GM19467 (cell line): Measurements from ENCODE around the gene TFPT.

Experiments
- ATAC-seq: cut with Tn5 transposase; IDR thresholded peaks from one replicate; pipeline ENCODE4 v1.9.1; 2021; ENCODE audit warnings: mild to moderate bottlenecking, moderate library complexity; ENCODE audit not compliant: unreplicated experiment

The TFPT gene, protein sequence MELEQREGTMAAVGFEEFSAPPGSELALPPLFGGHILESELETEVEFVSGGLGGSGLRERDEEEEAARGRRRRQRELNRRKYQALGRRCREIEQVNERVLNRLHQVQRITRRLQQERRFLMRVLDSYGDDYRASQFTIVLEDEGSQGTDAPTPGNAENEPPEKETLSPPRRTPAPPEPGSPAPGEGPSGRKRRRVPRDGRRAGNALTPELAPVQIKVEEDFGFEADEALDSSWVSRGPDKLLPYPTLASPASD

DNA sequence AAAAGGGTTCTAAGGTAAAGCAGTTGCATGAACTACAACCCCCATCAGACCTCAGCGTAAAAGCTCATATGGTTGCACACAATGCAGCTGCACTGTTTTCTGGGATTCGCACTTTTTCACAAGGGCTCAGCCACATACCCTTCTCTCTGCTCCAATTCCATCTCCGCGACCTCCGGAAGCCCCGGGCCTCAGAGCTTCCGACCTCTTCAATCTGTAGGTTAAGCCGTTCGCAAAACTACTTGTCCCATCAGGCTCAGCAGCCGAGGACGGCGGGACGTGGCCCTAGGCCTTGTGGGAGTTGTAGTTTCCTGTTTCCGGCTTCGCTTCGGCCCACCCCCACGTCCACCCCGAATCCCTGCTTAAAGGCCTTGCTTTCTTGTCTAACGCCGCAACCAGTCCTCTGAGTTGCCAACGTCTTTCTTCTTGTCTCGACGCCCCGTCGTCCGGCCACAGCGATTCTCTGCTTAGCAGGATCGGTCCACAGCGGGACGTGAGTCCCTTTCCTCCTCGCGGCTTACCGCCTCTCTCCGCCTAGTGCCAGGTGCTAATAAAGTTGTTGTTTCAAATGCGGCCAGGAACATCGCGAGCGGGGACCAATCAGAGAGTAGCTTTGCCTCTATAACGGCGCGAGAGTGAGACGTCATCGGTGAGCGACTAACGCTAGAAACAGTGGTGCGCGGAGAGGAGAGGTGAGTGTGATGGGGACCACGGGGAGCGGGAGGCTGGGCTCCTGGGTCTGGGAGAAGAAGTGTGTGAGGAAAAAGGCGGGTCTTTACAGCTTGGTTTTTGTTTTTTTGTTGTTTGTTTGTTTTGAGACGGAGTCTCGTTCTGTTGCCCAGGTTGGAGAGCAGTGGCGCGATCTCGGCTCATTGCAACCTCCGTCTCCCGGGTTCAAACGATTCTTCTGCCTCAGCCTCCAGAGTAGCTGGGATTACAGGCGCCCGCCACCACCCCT, at the start of gene TFPT, which contains the start of gene PRPF31:
TSS of gene TFPT (minus strand) at position 549 of the 955 bp plus-strand sequence. CDS start at position 161, 388 bp downstream.
TSS of gene PRPF31 (plus strand) at position 646 of the 955 bp plus-strand sequence. CDS start 2,525 bp downstream, outside the sequence.
- ATAC-seq, result peak; percentile 69

DNA sequence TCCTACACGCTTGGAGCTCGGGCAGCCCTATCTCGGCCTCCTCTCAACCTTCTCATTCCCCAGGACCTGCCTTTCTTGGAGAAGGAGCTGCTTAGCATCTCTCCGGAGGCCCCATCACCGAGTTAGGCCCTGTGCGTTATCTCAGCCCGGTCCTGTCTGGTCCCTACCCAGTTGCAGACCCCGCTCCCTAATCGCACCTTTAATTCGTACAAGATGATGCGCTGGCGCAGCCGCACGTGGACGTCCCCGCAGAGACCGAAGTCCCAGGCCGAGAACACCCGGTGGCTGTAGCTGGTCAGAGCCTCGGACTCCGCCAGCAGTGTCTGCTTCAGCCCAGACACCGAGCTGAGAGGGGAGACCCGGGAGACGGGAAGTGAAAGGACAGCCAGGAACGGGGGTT, 49.8 kb upstream of the TFPT start:
- no peak for ATAC-seq

DNA sequence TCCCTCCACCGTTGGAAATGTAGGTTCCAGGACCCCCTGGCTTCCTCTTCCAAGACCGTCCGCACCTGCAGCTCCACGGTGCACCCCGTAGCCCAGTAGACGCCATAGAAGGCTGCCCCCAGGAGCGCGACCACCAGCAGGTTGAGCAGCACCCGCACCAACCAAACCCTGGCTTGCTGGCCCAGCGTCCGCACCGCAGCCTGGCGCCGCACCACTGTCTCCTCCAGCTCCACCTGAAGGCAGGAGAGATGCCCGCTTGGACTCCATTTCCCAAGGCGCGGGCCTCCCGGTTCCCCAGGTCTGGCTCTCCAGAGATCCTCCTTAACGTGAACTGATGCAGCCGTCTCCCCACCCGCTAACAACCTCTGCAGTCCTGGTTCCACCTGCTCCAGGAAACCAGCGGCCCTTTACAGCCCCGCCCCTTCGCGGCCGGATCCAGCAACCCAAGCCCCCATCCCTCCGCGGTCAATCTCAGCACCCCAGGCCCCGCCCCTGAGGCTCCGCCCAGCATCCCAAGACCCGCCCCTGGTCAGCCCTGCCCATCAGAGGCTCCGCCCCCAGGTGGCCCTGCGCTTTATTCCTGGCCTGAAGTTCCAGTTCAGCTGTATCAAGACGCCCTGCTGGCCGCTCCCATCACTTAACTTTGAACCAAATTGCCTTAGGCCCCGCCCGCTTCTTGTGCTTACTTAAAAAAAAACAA, 49.1 kb upstream of the TFPT start:
- no peak for ATAC-seq

DNA sequence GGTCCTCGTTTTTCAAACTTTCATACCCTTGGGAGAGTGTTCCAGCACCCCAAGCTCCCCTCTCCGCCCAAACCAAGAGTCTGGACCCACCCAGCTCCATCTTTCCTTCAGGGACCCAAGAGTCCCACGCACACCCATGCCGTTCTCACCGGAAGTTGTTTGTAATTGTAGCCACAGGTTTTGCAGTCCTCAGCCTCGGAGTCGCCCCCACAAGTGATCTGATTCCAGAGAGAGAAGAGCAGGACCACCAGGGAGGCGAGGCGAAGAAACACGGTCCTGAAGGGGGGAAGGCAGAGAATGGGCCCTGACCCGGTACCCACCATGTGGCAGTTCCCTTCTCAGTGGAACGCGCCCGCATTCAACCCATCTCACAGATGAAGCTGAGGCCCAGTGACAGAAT, 47.4 kb upstream of the TFPT start:
- no peak for ATAC-seq

DNA sequence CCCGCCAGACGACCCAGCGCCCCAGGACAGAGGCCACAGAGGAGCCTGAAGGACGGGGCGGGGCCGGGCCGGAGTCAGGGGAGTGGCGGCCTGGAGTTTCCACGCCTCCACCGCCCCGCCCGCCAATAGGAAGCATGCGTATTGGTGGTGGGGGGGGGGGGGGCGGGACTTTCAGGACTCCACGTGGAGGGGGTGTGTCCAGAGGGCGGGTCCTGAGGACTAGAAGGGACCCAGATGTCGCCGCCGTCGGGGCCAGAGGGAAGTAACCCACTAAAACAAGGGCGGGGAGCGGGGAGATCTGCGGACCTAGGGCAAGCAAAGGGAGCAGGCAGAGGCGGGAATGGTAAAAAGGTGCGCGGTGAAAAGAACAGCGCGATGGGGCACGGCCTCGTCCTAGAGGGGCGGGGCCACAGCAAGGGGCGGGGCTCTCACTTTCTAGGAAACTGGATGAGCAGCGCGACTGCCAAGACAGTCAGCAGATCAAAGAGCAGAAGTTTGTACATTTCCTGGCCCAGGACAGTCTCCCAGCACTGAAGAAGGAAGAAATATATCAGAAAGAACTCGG, 46.9 kb upstream of the TFPT start:
- ATAC-seq, result no peak

DNA sequence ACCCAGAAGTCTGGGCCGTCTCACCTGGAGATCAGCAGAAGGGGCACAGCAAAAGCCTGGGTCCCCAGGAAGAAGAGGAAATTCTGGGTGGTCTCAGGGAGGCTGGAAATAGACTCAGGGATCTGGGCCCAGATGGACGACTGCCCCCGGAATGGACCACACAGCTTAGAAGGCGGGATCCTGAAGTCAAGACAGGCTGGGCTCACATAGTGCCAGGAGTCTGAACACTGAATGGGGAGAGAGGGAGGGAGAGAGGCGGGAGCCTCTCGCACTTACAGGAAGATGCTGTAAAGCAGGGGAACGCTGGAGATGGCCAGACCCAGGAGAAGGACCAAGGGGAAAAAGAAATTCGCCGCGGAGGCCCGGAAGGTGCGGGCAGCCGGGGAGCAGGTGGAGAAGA, 45.4 kb upstream of the TFPT start:
- no peak for ATAC-seq

DNA sequence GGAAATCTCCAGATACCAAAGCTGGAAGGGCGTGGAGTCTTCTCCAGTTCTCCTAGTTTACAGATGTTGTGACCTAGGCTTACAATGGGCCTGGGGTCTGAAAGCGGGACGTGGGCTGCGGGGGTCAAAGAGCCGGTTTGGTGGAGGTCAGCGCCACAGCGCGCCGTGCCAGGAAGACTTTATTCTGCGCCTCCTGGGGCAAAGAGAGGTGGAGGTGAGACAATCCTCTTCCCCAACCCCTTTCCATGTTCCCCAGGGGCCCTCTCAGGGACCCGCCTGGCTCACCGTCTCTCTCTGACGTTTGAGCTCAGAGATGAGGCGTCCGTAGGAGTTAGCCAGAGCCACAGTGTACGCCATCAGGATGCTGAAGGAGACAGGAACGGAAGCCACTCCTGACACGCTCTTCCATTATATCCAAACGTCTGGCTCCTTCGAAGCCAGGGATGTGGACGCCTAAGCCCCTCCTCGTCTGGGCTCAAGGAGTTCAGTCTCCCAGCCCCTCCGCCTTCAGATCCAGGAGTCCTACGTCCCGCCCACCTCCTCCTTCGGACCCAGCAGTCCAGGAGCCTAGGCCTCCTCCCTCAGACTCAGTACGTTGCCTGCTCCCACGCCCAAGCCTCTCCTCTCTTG, 44.8 kb upstream of the TFPT start:
- no peak for ATAC-seq

DNA sequence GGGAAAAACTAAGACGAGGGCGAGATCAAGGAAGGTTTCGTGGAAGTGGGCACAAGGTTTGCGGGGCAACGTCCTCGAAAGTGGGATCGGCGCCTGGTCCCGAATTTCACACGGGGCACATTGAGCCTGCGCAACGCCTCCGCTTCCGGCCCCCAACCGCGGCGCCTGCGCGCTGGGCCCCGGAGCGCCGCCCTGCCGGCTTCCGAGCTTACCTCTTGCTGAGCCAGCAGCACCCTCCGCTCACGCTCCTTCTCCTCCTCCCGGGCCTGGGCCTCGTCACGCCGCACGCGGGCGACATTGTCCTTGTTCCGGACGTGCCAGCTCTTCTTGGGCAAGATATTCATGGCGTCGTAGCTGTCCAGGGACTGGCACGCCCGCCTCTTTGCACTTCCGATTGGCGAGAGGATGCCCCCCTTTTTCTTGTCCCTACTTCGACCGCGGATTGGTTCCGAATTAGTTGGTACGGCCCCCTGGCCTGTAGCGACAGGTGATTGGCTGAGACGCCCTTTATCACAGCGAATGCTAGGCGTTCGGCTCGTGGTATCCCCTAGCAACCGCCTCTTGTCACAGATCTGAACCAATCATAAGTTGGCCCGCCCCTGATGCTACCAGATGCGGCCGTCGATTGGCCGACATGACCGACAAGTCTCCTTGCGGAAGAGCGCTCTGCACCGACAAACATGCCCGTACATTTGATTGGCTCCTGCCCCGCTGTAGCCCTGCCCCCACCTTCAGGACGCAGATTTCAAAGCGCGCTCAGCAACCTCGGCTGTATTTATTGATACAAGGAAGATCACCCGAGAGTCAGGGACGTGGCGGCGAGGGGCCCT, 44.1 kb upstream of the TFPT start, which contains the start of gene LENG1:
TSS of gene LENG1 (minus strand) at position 370 of the 830 bp plus-strand sequence. CDS start at position 344, 26 bp downstream.
- peak; percentile 88 for ATAC-seq

DNA sequence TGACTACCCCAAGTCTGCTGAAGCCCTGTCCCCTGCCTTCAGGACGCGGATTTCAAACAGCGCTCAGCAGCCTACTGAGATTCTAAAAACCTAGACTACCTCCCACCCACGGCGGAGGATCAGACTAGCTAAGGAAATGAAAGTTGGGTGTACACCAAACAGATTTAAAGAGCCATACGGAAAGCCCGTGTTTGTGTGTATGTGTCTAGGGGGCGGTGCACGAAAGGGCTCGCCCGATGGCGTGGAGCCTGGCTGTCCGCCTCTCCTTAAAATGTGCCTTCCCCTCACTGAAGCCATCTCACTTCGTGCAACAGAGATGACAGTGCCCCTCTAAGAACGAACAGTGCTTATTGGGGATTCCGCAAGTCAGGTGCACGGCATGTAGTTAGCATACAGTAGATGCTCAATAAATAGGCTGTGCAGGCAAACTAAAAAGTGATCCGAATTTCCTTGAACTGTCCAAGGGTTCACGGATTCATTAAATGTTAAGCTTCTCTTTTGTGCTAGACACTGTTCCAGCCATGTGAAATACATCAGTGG, 43.4 kb upstream of the TFPT start:
- ATAC-seq, result no peak

DNA sequence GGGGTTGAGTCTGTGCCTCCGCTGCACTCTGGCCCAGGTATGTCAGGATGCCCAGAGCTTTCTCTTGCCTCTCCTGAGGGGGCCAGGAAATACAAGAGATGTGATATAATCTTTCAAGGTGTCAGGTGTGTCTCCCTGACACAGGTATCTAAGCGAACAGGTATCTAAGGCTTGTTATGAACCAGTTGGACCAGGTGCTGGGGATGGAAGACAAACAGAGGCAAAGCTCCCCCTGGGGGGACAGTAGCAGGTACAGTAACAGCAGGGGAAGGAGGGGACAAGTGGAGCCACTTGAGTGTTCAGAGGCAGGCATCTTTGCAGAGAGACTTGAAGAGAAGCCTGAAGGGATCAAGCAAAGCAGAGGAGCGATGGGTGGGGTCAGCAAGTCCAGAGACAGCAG, 41.5 kb upstream of the TFPT start:
- no peak for ATAC-seq

DNA sequence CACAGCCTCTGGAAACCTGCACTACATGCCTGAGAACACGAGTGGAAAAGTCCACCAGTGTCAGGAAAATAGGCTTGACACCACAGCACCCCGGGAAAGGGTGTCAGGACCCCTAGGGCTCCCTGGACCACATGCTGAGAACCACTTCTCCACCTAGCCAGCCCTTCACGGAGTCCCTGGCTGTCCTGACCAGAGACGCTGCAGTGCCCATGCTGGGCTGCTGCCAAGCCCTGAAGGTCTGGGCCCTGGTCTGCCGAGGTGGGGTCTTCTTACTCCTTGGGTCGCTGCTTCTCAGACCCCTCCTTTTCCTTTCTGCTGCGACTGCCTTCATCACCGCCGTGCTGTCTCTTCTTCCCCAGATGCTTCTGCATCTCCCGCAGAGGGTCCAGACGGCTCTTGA, 41.0 kb upstream of the TFPT start:
- ATAC-seq, result no peak

DNA sequence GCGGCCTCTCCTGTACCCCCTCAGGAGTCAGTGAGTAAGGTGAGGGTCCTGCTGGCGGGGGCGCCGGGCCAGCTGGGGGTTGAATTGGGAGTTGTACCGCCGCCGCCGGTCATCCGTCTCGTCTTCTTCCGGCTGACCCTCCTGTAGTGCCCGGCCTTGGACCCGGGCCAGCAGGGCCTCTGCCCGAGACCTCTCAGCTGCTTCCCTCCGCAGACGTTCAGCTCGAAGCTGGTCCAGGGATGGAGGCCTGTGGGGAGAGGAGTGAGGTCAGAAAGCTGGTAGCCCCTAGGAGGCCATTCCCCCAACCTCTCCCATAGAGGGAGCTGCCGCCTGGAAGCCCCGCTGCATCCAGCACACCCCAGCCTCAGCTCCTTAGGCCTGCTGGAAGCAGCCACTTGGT, 40.2 kb upstream of the TFPT start:
- ATAC-seq, result no peak

DNA sequence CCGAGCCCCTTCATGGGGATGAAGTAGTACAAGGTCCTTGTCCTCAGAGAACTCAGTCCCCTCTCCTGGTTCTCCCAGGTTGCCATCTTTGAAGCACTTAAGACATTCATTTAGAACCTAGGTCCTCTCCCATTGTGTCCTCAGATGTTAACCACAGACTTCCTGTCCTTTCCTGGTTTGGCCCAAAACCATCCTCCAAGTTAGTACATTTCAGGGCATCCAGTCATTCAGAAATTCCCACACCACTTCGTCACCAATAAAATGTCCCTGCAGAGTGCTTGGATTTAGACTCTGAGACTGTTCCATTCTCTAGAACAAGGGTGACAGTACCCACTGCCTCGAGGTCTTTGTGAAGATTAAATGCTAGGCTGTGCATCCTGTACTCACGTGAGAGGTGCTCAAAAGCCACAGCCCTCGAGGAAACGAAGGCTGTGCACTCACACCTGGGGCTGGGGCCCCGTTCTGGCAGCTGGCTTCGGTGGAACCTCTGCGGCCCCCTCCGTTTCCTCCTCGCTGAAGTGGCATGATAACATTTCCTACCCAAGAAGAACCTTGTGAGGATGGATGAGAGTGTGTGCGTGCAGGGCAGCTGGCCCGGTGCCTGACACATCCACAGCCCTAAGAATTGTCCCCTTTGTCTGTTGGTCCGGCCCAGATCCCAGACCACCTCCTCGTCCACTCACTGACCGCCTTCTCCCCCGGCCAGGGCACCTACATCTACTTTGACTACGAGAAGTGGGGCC, 39.3 kb upstream of the TFPT start:
- ATAC-seq, result no peak

DNA sequence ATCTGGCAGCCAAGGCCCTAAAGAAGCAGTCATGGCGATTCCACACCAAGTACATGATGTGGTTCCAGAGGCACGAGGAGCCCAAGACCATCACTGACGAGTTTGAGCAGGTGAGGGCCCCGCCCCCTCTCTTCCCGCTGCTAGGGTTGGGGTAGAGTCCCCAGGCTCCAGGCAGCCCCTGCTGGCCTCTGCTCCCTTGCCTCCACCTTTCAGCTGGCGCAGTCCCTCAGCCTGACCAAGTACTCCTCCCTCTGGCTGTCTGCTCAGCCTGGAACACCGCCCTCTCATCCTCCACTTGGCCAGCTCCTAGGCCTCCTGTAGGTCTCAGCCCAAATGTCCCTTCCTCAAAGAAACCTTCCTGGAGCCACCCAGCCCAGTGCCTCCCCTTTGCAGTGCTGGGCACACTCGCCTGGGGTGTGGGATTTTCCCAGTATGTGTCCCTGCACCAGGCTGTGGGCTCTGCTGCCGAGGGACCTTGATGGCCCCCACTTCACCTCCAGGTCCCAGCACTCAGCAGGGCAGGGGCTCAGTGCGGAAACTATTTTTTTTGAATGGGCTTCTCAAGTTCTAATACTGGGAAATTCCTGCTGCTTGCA, 38.4 kb upstream of the TFPT start:
- ATAC-seq, result no peak

DNA sequence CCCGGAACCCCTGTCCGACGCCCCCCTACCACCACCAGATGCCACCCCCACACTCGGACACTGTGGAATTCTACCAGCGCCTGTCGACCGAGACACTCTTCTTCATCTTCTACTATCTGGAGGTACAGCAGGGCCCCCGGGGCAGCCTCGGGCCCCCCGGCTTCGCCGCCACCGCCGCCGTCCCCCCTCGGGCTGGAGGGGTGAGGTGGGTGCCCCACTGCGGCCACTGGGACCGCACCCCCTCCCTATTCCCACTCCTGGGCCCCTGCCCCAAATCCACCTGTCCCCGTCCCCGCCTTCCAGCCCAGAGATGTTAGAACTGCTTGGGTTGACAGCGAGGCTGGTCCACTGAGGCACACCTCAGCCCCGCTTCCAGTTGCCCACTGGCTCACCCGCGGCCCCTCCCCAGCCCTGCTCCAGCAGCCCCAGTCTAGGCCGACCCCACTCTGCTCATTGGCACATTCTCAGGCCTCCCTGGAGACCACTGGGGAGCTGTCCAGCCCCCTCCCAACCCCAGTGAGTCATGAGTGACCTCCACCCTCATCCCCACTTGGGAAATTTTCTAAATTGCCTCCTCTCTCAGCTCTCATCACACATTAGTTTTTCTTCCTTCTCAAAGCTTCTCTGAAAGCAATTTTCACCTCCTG, 37.5 kb upstream of the TFPT start:
- no peak for ATAC-seq

DNA sequence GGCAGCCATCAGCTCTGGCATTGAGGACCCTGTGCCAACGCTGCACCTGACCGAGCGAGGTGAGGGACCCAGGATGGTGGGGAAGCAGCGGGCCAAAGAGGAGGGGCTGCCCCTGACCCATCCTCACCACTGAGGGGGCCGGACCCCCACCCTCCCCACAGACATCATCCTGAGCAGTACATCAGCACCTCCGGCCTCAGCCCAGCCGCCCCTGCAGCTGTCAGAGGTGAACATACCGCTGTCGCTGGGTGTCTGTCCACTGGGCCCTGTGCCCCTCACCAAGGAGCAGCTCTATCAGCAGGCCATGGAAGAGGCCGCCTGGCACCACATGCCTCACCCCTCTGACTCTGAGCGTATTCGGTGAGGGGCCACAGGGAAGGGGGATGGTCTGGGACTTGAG, 36.8 kb upstream of the TFPT start:
- ATAC-seq, result no peak

DNA sequence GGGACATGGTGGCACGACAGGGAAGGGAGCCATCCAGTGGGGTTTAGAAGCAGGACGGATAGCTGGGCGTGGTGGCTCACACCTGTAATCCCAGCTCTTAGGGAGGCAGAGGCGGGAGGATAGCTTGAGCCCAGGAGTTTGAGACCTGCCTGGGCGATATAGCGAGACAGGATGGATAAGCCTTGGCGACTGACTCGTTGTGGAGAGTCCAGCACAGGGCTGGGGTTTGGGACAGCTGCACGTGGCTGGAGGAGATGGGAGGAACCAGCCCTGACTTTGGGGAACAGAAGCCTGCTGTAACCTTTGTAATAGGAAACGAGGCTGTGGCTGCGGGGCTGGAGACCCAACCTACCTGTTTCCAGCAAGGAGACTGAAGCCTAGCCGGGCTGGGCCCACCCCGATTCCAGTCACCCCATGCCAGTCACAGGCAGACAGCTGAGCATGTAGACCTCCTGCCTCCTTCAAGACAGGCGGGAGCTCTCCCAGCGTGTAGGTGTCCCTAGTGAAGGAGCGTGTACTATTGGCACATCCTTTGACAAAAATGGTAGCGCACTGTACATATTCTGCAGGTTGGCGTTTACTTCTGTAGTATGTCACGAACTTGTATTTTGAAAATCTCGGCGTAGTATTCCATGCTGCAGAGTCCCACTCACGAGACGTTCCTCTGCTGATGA, 36.0 kb upstream of the TFPT start:
- ATAC-seq, result no peak
